HepG2 (cell line): ENCODE measurements around the gene TXNRD2. TPM values are rescaled to one million over a fixed set of nuclear protein-coding genes. Genes with fewer than 3 reads are reported as not detected.

Experiments used
- AGO2 ChIP-seq: fragments of 200-400 bp; formaldehyde crosslinking; optimal IDR thresholded peaks from 2 replicates; pipeline ENCODE3; 2017; ENCODE audit warnings: mild to moderate bottlenecking, low read depth, low read length, moderate library complexity
- ARID4A ChIP-seq: sonication (generic); formaldehyde crosslinking; IDR thresholded peaks from 2 replicates; pipeline ENCODE4 v1.5.0; 2020; ENCODE audit warnings: mild to moderate bottlenecking, missing genetic modification reagents, borderline replicate concordance
- BCL6 ChIP-seq: IDR thresholded peaks from 2 replicates; pipeline ENCODE4 v1.6.1; 2016; ENCODE audit warnings: missing genetic modification reagents, missing compliant biosample characterization
- CENPBD1 ChIP-seq: sonication (generic); formaldehyde crosslinking; IDR thresholded peaks from 2 replicates; pipeline ENCODE4 v1.8.0; 2022; ENCODE audit warnings: missing genetic modification reagents, low read depth, mild to moderate bottlenecking, borderline replicate concordance
- EED ChIP-seq: sonication (generic); formaldehyde crosslinking; IDR thresholded peaks from 2 replicates; pipeline ENCODE4 v1.5.0; 2020; ENCODE audit warnings: mild to moderate bottlenecking, missing genetic modification reagents
- HOXD1 ChIP-seq: sonication (generic); formaldehyde crosslinking; IDR thresholded peaks from 2 replicates; pipeline ENCODE4 v1.5.0; 2020; ENCODE audit warnings: missing genetic modification reagents
- KMT2B ChIP-seq: IDR thresholded peaks from 2 replicates; pipeline ENCODE4 v1.6.1; 2016; ENCODE audit warnings: missing genetic modification reagents, missing compliant biosample characterization
- MXI1 ChIP-seq: IDR thresholded peaks from 3 replicates; pipeline ENCODE4 v1.6.1; 2012; ENCODE audit warnings: low read depth, low read length, inconsistent platforms, borderline replicate concordance
- NCOA1 ChIP-seq: sonication (generic); formaldehyde crosslinking; IDR thresholded peaks from 2 replicates; pipeline ENCODE4 v1.9.0; 2021; ENCODE audit warnings: missing genetic modification reagents
- RORA ChIP-seq: sonication (generic); formaldehyde crosslinking; IDR thresholded peaks from 2 replicates; pipeline ENCODE4 v1.5.0; 2020; ENCODE audit warnings: mild to moderate bottlenecking, missing genetic modification reagents, moderate library complexity
- SIN3A ChIP-seq: IDR thresholded peaks from 2 replicates; pipeline ENCODE4 v1.6.1; 2011; ENCODE audit warnings: low read depth, mild to moderate bottlenecking, control low read depth, low read length, borderline replicate concordance
- SKI ChIP-seq: fragments of 450-650 bp; IDR thresholded peaks from one replicate; pipeline ENCODE4 v1.6.1; 2018; ENCODE audit warnings: mild to moderate bottlenecking; ENCODE audit not compliant: partially characterized antibody
- YEATS4 ChIP-seq: sonication (generic); formaldehyde crosslinking; IDR thresholded peaks from 2 replicates; pipeline ENCODE4 v1.4.0; 2020; ENCODE audit warnings: missing genetic modification reagents, borderline replicate concordance
- ZBTB4 ChIP-seq: sonication (generic); formaldehyde crosslinking; IDR thresholded peaks from 2 replicates; pipeline ENCODE4 v1.4.0; 2020; ENCODE audit warnings: missing genetic modification reagents, mild to moderate bottlenecking, borderline replicate concordance
- ZFP36L1 ChIP-seq: sonication (generic); formaldehyde crosslinking; IDR thresholded peaks from 2 replicates; pipeline ENCODE4 v1.8.0; 2022; ENCODE audit warnings: mild to moderate bottlenecking, missing genetic modification reagents, moderate library complexity
- ZFP41 ChIP-seq: sonication (generic); formaldehyde crosslinking; IDR thresholded peaks from 2 replicates; pipeline ENCODE4 v1.4.0; 2020; ENCODE audit warnings: mild to moderate bottlenecking, missing genetic modification reagents, borderline replicate concordance
- ZMAT5 ChIP-seq: sonication (generic); formaldehyde crosslinking; IDR thresholded peaks from 2 replicates; pipeline ENCODE4 v1.5.0; 2020; ENCODE audit warnings: mild to moderate bottlenecking, low read depth, missing genetic modification reagents, borderline replicate concordance
- ZNF121 ChIP-seq: sonication (generic); formaldehyde crosslinking; IDR thresholded peaks from 2 replicates; pipeline ENCODE4 v1.5.0; 2020; ENCODE audit warnings: mild to moderate bottlenecking, missing genetic modification reagents
- ZNF414 ChIP-seq: sonication (generic); formaldehyde crosslinking; IDR thresholded peaks from 2 replicates; pipeline ENCODE4 v1.5.0; 2020; ENCODE audit warnings: missing genetic modification reagents
- polyA plus RNA-seq, 8 experiments: library from polyadenylated mRNA; depleted of rRNA in 3 of 8; stranded (reverse) in 7 of 8; unstranded in 1 of 8; fragments of >200 nt; fragmentation: Illumina TruSeq in 4 of 8; extraction: Trizol in 4 of 8; gene quantifications; 2 replicates each; pipeline versions ENCODE4 v1.2.1 to v1.2.3, GENCODE V29; 2011 to 2016; ENCODE audit warnings: low read depth in 4 of 8, missing spikeins in 1 of 8, mixed read lengths in 1 of 8; ENCODE audit not compliant: insufficient read depth in 1 of 8
- total RNA-seq, 5 experiments: library from RNA; depleted of rRNA; stranded (reverse); fragments of >200 nt; fragmentation: Illumina TruSeq; extraction: Trizol; gene quantifications; 2 replicates each; pipeline ENCODE4 v1.2.3, GENCODE V29; 2016; ENCODE audit warnings: low read depth in 1 of 5

Gene TXNRD2
- total and polyA plus RNA-seq, 2 of the 13 experiments (the other 11 are each of a cell fraction or from before 2014, with no cell fraction given), result 17.5 to 18.6 TPM

- peak; percentile 32; the same call in 1 of the 2 replicates for TF ChIP-seq ARID4A
- no peak for TF ChIP-seq RORA (CRISPR knock-in tag)
- no peak for TF ChIP-seq CENPBD1
- peak; percentile 51; the same call in 1 of the 2 replicates for TF ChIP-seq BCL6 (CRISPR knock-in tag)
- TF ChIP-seq ZFP36L1 (CRISPR knock-in tag), result 0 out of 2 replicates have a peak, but pooled peaks have one; percentile 72
- TF ChIP-seq HOXD1 (CRISPR knock-in tag), result 0 out of 2 replicates have a peak, but pooled peaks have one; percentile 18
- no peak for TF ChIP-seq EED (CRISPR knock-in tag)
- no peak for TF ChIP-seq ZNF121 (CRISPR knock-in tag)
- TF ChIP-seq YEATS4 (CRISPR knock-in tag), result peak; percentile 67; the same call in 1 of the 2 replicates
- TF ChIP-seq KMT2B (CRISPR knock-in tag), result no peak
- TF ChIP-seq ZNF414 (CRISPR knock-in tag), result peak; percentile 32; the same call in 1 of the 2 replicates
- TF ChIP-seq SIN3A, result peak; percentile 74; the same call in 1 of the 2 replicates
- no peak for TF ChIP-seq AGO2
- TF ChIP-seq ZBTB4 (CRISPR knock-in tag), result 0 out of 2 replicates have a peak, but pooled peaks have one; percentile 24
- no peak for TF ChIP-seq ZMAT5
- TF ChIP-seq SKI, result peak; percentile 77
- no peak for TF ChIP-seq NCOA1 (CRISPR knock-in tag)
- TF ChIP-seq ZFP41 (CRISPR knock-in tag), result peak; percentile 52; the same call in 1 of the 2 replicates
- TF ChIP-seq MXI1, result peak; percentile 74; the same call in 1 of the 3 replicates
Observed at GRCh38 chr22:19962909-19963806, 21.5 kb upstream of the TXNRD2 start (continued).
